Heart right ventricle (tissue), 16 donors: ENCODE measurements around the gene E2F6. TPM values are rescaled to one million over a fixed set of nuclear protein-coding genes. Genes with fewer than 3 reads are reported as not detected.
A peak's percentile ranks its signal among the peaks of the same experiment; 100 is the strongest.

Experiments
- ATAC-seq, 8 donors: fragments of 200-7000 bp; cut with Tn5 transposase; one replicate each; pipeline ENCODE4 v1.9.1; 2020; ENCODE audit warnings: mild to moderate bottlenecking in 8 of 8, moderate library complexity in 8 of 8, moderate number of reproducible peaks in 1 of 8
- DNase-seq, 2 donors: peaks; one replicate each; pipeline ENCODE4 v3.0.0-alpha.2; 2020
- H3K27ac ChIP-seq, 10 donors: fragments of 200-600 bp; sonication (generic) in 2 of 10; one replicate each; pipeline versions ENCODE4 v1.5.0 to v1.8.0; 2020 to 2022; ENCODE audit warnings: mild to moderate bottlenecking in 3 of 10
- H3K27me3 ChIP-seq, 7 donors: fragments of 200-600 bp; one replicate each; pipeline ENCODE4 v1.8.0; 2021 to 2022; ENCODE audit warnings: mild to moderate bottlenecking in 2 of 7
- H3K36me3 ChIP-seq, 9 donors: fragments of 200-600 bp; sonication (generic) in 1 of 9; one replicate each; pipeline versions ENCODE4 v1.5.0 to v1.8.0; 2020 to 2022; ENCODE audit warnings: mild to moderate bottlenecking in 2 of 9
- H3K4me1 ChIP-seq, 9 donors: fragments of 200-600 bp; sonication (generic) in 1 of 9; one replicate each; pipeline versions ENCODE4 v1.5.0 to v1.8.0; 2020 to 2022; ENCODE audit warnings: mild to moderate bottlenecking in 4 of 9
- H3K4me3 ChIP-seq, 10 donors: fragments of 200-600 bp; sonication (generic) in 2 of 10; one replicate each; pipeline versions ENCODE4 v1.5.0 to v1.8.0; 2020 to 2022; ENCODE audit warnings: mild to moderate bottlenecking in 7 of 10, moderate library complexity in 2 of 10
- H3K9me3 ChIP-seq, 11 donors: fragments of 200-600 bp in 10 of 11; sonication (generic) in 2 of 11; one replicate each; pipeline versions ENCODE4 v1.5.0 to v1.8.0; 2013 to 2022; ENCODE audit warnings: mild to moderate bottlenecking in 2 of 11, control low read depth in 1 of 11, moderate library complexity in 1 of 11
- CTCF ChIP-seq, 9 donors: fragments of 200-600 bp; sonication (generic) in 2 of 9; IDR thresholded peaks; one replicate each; pipeline versions ENCODE4 v1.5.0 to v1.8.0; 2021 to 2022; ENCODE audit warnings: antibody characterized with exemption in 9 of 9, mild to moderate bottlenecking in 5 of 9, moderate library complexity in 1 of 9
- WGBS, 2 donors: extraction: QIAGEN DNeasy Blood & Tissue Kit; methylation state at CpG; one replicate each; pipeline ENCODE4 v1.1.7; 2013; ENCODE audit warnings: inconsistent platforms in 1 of 2; 5-methylcytosine and 5-hydroxymethylcytosine counted together
- intact Hi-C, 10 donors: fragments of 100-400 bp; cut with DNase I; formaldehyde crosslinking; loops; one replicate each; pipeline versions ENCODE4 v1.11.1 to v1.14.2; 2022
- polyA plus RNA-seq, 2 donors: library from polyadenylated mRNA; stranded (reverse); fragments of 200-250 nt; gene quantifications; one replicate each; pipeline ENCODE4 v1.2.3, GENCODE V29; 2013
- total RNA-seq, 10 donors: library from RNA; stranded (reverse); fragmentation: NEBNext Ultra II Directional in 3 of 10; extraction: Animal tissue kit (Norgen Biotek cat#: 25700) in 3 of 10; gene quantifications; one replicate each; pipeline versions ENCODE4 v1.2.1 to v1.2.4, GENCODE V29; 2021 to 2023
- donor health status: Arrhythmogenic right ventricular cardiomyopathy.
- donor health status: ischemic (EF 13 %, LVEDD 7.1; RV severe dilation, severe dysfunction).
- donor health status: healthy with polysubstance abuse.
- donor health status: DM: no; HTN: yes; CAD: no.
- donor health status: DM: no; HTN: no; CAD: no.
- donor health status: ischemic (EF 25% LVEDD 6.9; RV normal size, moderate dysfunction).
- donor health status: ischemic (EF 25% LVEDD 5.7; RV mildly dilated, moderate dysfunction).
- donor health status: healthy.
- donor health status: DM: yes; HTN: yes; CAD: no.
- donor health status: Ischemic cardiomyopathy.
- donor health status: ischemic (EF 35%, LVEDD 5.7; RV mildly dilated, moderate dysfunction).
- donor health status: nonischemic (EF 11% LVEDD 7.7; RV severe dilation, severe dysfunction).
- donor health status: DM: yes; HTN: yes; CAD: no.
- donor health status: PGD.
- donor health status: ischemic (EF 29% LVEDD 5.4; RV normal size, mild dysfunction).
- donor health status: nonischemic (EF 23%, LVEDD 6.1; RV moderate dilation, normal function).

The E2F6 gene
- total and polyA plus RNA-seq, 12 donors = 8.1 to 18.6 (median 13.6) TPM

- intact Hi-C loops = loop anchor here in 9 of 10 donors (2.0 to 10.0 kb wide), 6 partner anchors 212 to 614 kb away; a partner anchor contains a TSS
- no peak overlapping the region for H3K27ac ChIP-seq
- peaks cover 0 to 96% (median 44%) of the 10 kb centered on the region in 9 donors for H3K36me3 ChIP-seq
- H3K4me1 ChIP-seq = no peaks in the 10 kb centered on the region
- H3K27me3 ChIP-seq = no peaks in the 10 kb centered on the region
- 48 to 50% methylated on average over 14 of the region's 14 CpGs for WGBS, 2 donors
- TF ChIP-seq CTCF (IDR thresholded peaks at IDR 0.05) = peak; percentile 71 to 92 (median 83)
- DNase-seq = peak in 1 of 2 donors; percentile 58
- peak; percentile 58 to 83 (median 80) for ATAC-seq
- no peaks in the 10 kb centered on the region for H3K9me3 ChIP-seq
- no peak overlapping the region for H3K4me3 ChIP-seq
Observed at GRCh38 chr2:11446733-11447248, 19.2 kb downstream of the E2F6 start.

GRCh38 chr2:11444737-11445136 is 21.2 kb downstream of the E2F6 start:
- H3K9me3 ChIP-seq = no peaks in the 10 kb centered on the region
- no peak for DNase-seq
- TF ChIP-seq CTCF (IDR thresholded peaks at IDR 0.05) = peak in 1 of 9 donors; percentile 9
- WGBS, 2 donors = 72 to 82% methylated on average over 4 of the region's 4 CpGs
- no peak overlapping the region for H3K4me3 ChIP-seq
- peak in 1 of 8 donors; percentile 19 for ATAC-seq
- no peak overlapping the region for H3K27ac ChIP-seq
- H3K27me3 ChIP-seq = no peaks in the 10 kb centered on the region
- H3K36me3 ChIP-seq = peaks cover 0 to 96% (median 34%) of the 10 kb centered on the region in 9 donors
- no peaks in the 10 kb centered on the region for H3K4me1 ChIP-seq
- intact Hi-C loops = loop anchor here in 8 of 10 donors (5.0 to 10.0 kb wide), 5 partner anchors 210 to 612 kb away; a partner anchor contains a TSS

GRCh38 chr2:11438555-11439080 is 27.3 kb downstream of the E2F6 start:
- TF ChIP-seq CTCF (IDR thresholded peaks at IDR 0.05) = no peak
- WGBS, 2 donors = 92 to 95% methylated on average over 9 of the region's 9 CpGs
- H3K36me3 ChIP-seq = peaks cover 0 to 42% (median 0%) of the 10 kb centered on the region in 9 donors

GRCh38 chr2:11437602-11438001 is 28.4 kb downstream of the E2F6 start:
- Histone ChIP-seq H3K4me1 (no peaks in the 10 kb centered on the region), H3K9me3 (peaks cover 0 to 6% (median 0%) of the 10 kb centered on the region in 11 donors), H3K27me3 (no peaks in the 10 kb centered on the region), H3K27ac (no peak overlapping the region), H3K4me3 (no peak overlapping the region), H3K36me3 (peaks cover 0 to 36% (median 0%) of the 10 kb centered on the region in 9 donors)
- no peak for TF ChIP-seq CTCF (IDR thresholded peaks at IDR 0.05)
- ATAC-seq = peak in 2 of 8 donors; percentile 50 to 53
- WGBS, 2 donors = 73 to 79% methylated on average over 5 of the region's 5 CpGs
- DNase-seq = no peak
- intact Hi-C loops = loop anchor here in 1 of 10 donors (5.0 kb wide), 1 partner anchor 305 kb away; a partner anchor contains a TSS

More at GRCh38 chr2:11438555-11439080, 27.3 kb downstream of the E2F6 start:
- intact Hi-C loops = loop anchor here in 1 of 10 donors (5.0 kb wide), 1 partner anchor 306 kb away; a partner anchor contains a TSS
- Histone ChIP-seq H3K4me1 (no peaks in the 10 kb centered on the region), H3K27me3 (no peaks in the 10 kb centered on the region), H3K4me3 (no peak overlapping the region), H3K9me3 (peaks cover 0 to 6% (median 0%) of the 10 kb centered on the region in 11 donors), H3K27ac (no peak overlapping the region)
- ATAC-seq = no peak
- no peak for DNase-seq
